Measurements from ENCODE around the gene CREBBP. TPM values are rescaled to one million over a fixed set of nuclear protein-coding genes. Genes with fewer than 3 reads are reported as not detected.

The CREBBP gene
- total RNA-seq, 2 experiments from 2014 or later: 145 to 152 TPM

DNA sequence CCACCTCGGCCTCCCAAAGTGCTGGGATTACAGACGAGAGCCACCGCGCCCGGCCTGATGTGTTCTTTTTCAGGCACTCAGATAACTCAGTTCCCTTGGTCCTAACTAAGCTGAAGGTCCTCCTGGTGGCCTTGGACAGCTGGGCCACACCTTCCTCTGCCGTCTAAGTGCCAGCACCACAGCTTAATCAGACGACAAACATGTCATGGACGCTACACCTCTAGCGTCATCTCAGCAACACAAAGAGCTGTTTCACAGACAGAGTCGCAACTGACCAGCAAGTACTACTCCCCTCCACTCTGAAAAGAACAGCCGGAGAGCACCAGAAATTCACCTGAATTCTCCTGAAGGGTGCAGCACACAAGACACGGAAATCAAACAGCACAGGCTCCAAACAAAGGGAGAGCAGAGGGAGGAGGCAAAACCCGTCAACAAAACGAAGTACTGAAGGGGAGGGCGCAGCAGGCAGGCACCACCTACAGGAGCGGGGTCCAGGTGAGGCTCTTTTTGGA, 167.6 kb downstream of the CREBBP start:
- TF ChIP-seq CTCF (IDR thresholded peaks at IDR 0.05): no peak
- Mint-ChIP-seq H3K9me3 (no peaks in the 10 kb centered on the region), H3K27me3 (no peaks in the 10 kb centered on the region), H3K27ac (no peak overlapping the region), H3K4me1 (ENCODE audit: low read depth) (peaks cover 31% of the 10 kb centered on the region), H3K4me3 (no peak overlapping the region), H3K36me3 (ENCODE audit: low read depth) (peaks cover 23% of the 10 kb centered on the region)
- Histone ChIP-seq H3K36me3 (ENCODE audit: insufficient read depth, low read length) (peaks cover 17% of the 10 kb centered on the region), H3K27me3 (ENCODE audit: control insufficient read depth in 1 of 2, insufficient read depth in 2 of 2, low read length in 2 of 2) (no peaks in the 10 kb centered on the region), H3K27ac (ENCODE audit: low read depth in 1 of 2, low read length in 2 of 2) (no peak overlapping the region), H3K4me1 (ENCODE audit: insufficient read depth, low read length) (peaks cover 28% of the 10 kb centered on the region), H3K9me3 (ENCODE audit: control insufficient read depth in 1 of 2, insufficient read depth in 1 of 2, low read length in 2 of 2) (no peaks in the 10 kb centered on the region), H3K4me3 (ENCODE audit: low read length) (no peak overlapping the region)
- POLR2A ChIA-PET: interaction anchor here (1.2 kb wide), 1 partner anchor 14 kb away, joined by 3 read pairs; no protein-coding TSS in a partner anchor
- CTCF ChIA-PET: no interaction called here
- DNase-seq (no peak), ATAC-seq (ENCODE audit: poor library complexity) (no peak)
- intact Hi-C loops (cut with DNase I, micrococcal nuclease): loop anchor here in 1 of 2 experiments (10.0 kb wide), 1 partner anchor 542 kb away; no protein-coding TSS in a partner anchor

- Histone ChIP-seq H3K36me3 (ENCODE audit: insufficient read depth, low read length) (peaks cover 3% of the 10 kb centered on the region), H3K4me1 (ENCODE audit: insufficient read depth, low read length) (no peaks in the 10 kb centered on the region), H3K27ac (ENCODE audit: low read depth in 1 of 2, low read length in 2 of 2) (no peak overlapping the region), H3K27me3 (ENCODE audit: control insufficient read depth in 1 of 2, insufficient read depth in 2 of 2, low read length in 2 of 2) (no peaks in the 10 kb centered on the region), H3K4me3 (ENCODE audit: low read length) (no peak overlapping the region), H3K9me3 (ENCODE audit: control insufficient read depth in 1 of 2, insufficient read depth in 1 of 2, low read length in 2 of 2) (no peaks in the 10 kb centered on the region)
- Mint-ChIP-seq H3K4me1 (ENCODE audit: low read depth) (peaks cover 4% of the 10 kb centered on the region), H3K9me3 (no peaks in the 10 kb centered on the region), H3K4me3 (no peak overlapping the region), H3K27ac (no peak overlapping the region), H3K27me3 (no peaks in the 10 kb centered on the region), H3K36me3 (ENCODE audit: low read depth) (peaks cover 20% of the 10 kb centered on the region)
- TF ChIP-seq CTCF (IDR thresholded peaks at IDR 0.05): no peak
- ATAC-seq (ENCODE audit: poor library complexity) (no peak), DNase-seq (no peak)
- ChIA-PET POLR2A (no interaction called here), CTCF (no interaction called here)
- intact Hi-C loops (cut with DNase I, micrococcal nuclease): no loop called here
Measured at GRCh38 chr16:3706253-3707012, 174.1 kb downstream of the CREBBP start.

- intact Hi-C loops (cut with DNase I, micrococcal nuclease): no loop called here
- no peak overlapping the region for H3K27ac Mint-ChIP-seq
Measured at GRCh38 chr16:3702082-3702481, 178.4 kb downstream of the CREBBP start.

More at GRCh38 chr16:3702082-3702481, 178.4 kb downstream of the CREBBP start:
- no peaks in the 10 kb centered on the region for H3K36me3 ChIP-seq (ENCODE audit: insufficient read depth, low read length)
- Mint-ChIP-seq H3K27me3 (no peaks in the 10 kb centered on the region), H3K36me3 (ENCODE audit: low read depth) (peaks cover 15% of the 10 kb centered on the region), H3K4me3 (no peak overlapping the region), H3K4me1 (ENCODE audit: low read depth) (no peaks in the 10 kb centered on the region), H3K9me3 (no peaks in the 10 kb centered on the region)
- DNase-seq (no peak), ATAC-seq (ENCODE audit: poor library complexity) (no peak)
- H3K27me3 ChIP-seq (ENCODE audit: control insufficient read depth in 1 of 2, insufficient read depth in 2 of 2, low read length in 2 of 2): no peaks in the 10 kb centered on the region
- no peak overlapping the region for H3K4me3 ChIP-seq (ENCODE audit: low read length)
- ChIA-PET POLR2A (no interaction called here), CTCF (no interaction called here)
- H3K4me1 ChIP-seq (ENCODE audit: insufficient read depth, low read length): peaks cover 15% of the 10 kb centered on the region
- no peak for TF ChIP-seq CTCF (IDR thresholded peaks at IDR 0.05)
- no peaks in the 10 kb centered on the region for H3K9me3 ChIP-seq (ENCODE audit: control insufficient read depth in 1 of 2, insufficient read depth in 1 of 2, low read length in 2 of 2)
- no peak overlapping the region for H3K27ac ChIP-seq (ENCODE audit: low read depth in 1 of 2, low read length in 2 of 2)

All from CD4-positive, alpha-beta T cell (primary cell).